ENCODE results near the gene SRMS. TPM values are rescaled to one million over a fixed set of nuclear protein-coding genes. Genes with fewer than 3 reads are reported as not detected.

Gene SRMS
- total RNA-seq, 1 experiment from 2014 or later, result 0.79 TPM

- Histone ChIP-seq H2BK120ac (ENCODE audit: low read depth, low read length, poor library complexity, severe bottlenecking) (no peak overlapping the region), H3K9ac (ENCODE audit: extremely low read depth, insufficient read length, low read length) (no peak overlapping the region), H2BK15ac (ENCODE audit: low read depth, low read length) (no peak overlapping the region), H4K5ac (ENCODE audit: insufficient read length, low read depth, low read length) (no peak overlapping the region), H3K4ac (ENCODE audit: low read depth, low read length) (no peak overlapping the region), H3K79me1 (ENCODE audit: insufficient read depth, low read depth, low read length, poor library complexity, severe bottlenecking) (no peaks in the 10 kb centered on the region), H2BK5ac (ENCODE audit: insufficient read length, low read length) (no peak overlapping the region), H3K4me1 (ENCODE audit: insufficient read depth, low read length) (no peaks in the 10 kb centered on the region), H4K8ac (replicated peaks; ENCODE audit: insufficient read length, low read depth, low read length) (no peak overlapping the region), H3K23ac (ENCODE audit: insufficient read length, low read depth, low read length) (no peak overlapping the region), H3K27ac (ENCODE audit: insufficient read length, low read depth, low read length) (no peak overlapping the region), H2AFZ (ENCODE audit: low read length) (no peak overlapping the region), H3K79me2 (ENCODE audit: insufficient read depth, low read length) (no peaks in the 10 kb centered on the region), H3K9me3 (ENCODE audit: control insufficient read depth, low read depth, low read length) (no peaks in the 10 kb centered on the region), H3K18ac (ENCODE audit: insufficient read length, low read depth, low read length) (no peak overlapping the region), H3T11ph (ENCODE audit: low read length) (no peak overlapping the region), H3K56ac (ENCODE audit: insufficient read length, low read depth, low read length) (no peak overlapping the region), H3K23me2 (ENCODE audit: insufficient read length, low read depth, low read length, poor library complexity, severe bottlenecking) (no peaks in the 10 kb centered on the region), H2BK12ac (ENCODE audit: insufficient read length, low read depth, low read length) (no peak overlapping the region), H3K27me3 (ENCODE audit: insufficient read depth, low read length) (no peaks in the 10 kb centered on the region), H2AK5ac (ENCODE audit: insufficient read length, low read length) (no peak overlapping the region), H4K91ac (ENCODE audit: insufficient read length, low read depth, low read length) (no peak overlapping the region), H4K20me1 (ENCODE audit: control insufficient read depth, insufficient read depth, insufficient read length) (no peaks in the 10 kb centered on the region), H3K14ac (ENCODE audit: insufficient read depth, low read length) (no peak overlapping the region), H2BK20ac (ENCODE audit: low read depth, low read length, poor library complexity, severe bottlenecking) (no peak overlapping the region), H3K4me2 (ENCODE audit: insufficient read depth, insufficient read length, low read length) (no peak overlapping the region)
- no peak for DNase-seq
- WGBS (ENCODE audit: extremely low coverage, insufficient read length, low lambda C conversion rate), result no CpG with 5 or more reads among the region's 13 CpGs
- no peaks in the 10 kb centered on the region for H3K9me3 Mint-ChIP-seq
- H3K4me1 Mint-ChIP-seq, result peaks cover under 1% of the 10 kb centered on the region in 2 experiments; a peak in 1 of 4 replicates
- no peak overlapping the region for H3K27ac Mint-ChIP-seq
- no peaks in the 10 kb centered on the region for H3K27me3 Mint-ChIP-seq (ENCODE audit: low read depth)
- TF ChIP-seq CTCF (conservative IDR thresholded peaks at IDR 0.05), result no peak
- H3K36me3 Mint-ChIP-seq (ENCODE audit: insufficient read depth in 1 of 3, low read depth in 3 of 3), result peaks cover 2 to 40% (median 33%) of the 10 kb centered on the region in 3 experiments
- no peak overlapping the region for H3K4me3 Mint-ChIP-seq
These were observed 45.1 kb upstream of the SRMS start for GRCh38 chr20:63592661-63593060.

Measured in H9 (cell line).